GM19467 (cell line): ENCODE data around the gene DUSP8.

Source experiments
- ATAC-seq: cut with Tn5 transposase; IDR thresholded peaks from one replicate; pipeline ENCODE4 v1.9.1; 2021; ENCODE audit warnings: mild to moderate bottlenecking, moderate library complexity; ENCODE audit not compliant: unreplicated experiment

The DUSP8 gene

GRCh38 chr11:1504581-1505290 is 67.3 kb downstream of the DUSP8 start:
- ATAC-seq = no peak

- no peak for ATAC-seq
These were observed 67.9 kb downstream of the DUSP8 start for GRCh38 chr11:1504138-1504537.
